ENCODE measurements around the gene RBM38.

Gene RBM38

GRCh38 chr20:57440678-57441509, 49.7 kb downstream of the RBM38 start:
- DNase-seq (ENCODE audit: low spot score), result no peak
- TF ChIP-seq CTCF (IDR thresholded peaks at IDR 0.05; ENCODE audit: borderline replicate concordance, control extremely low read depth, extremely low read depth, insufficient read depth, missing control alignments), result no peak
- in situ Hi-C loops (cut with MboI; ENCODE audit: low sequenced_read_pairs, unreplicated experiment), result no loop called here

- in situ Hi-C loops (cut with MboI; ENCODE audit: low sequenced_read_pairs, unreplicated experiment), result no loop called here
- no peak for TF ChIP-seq CTCF (IDR thresholded peaks at IDR 0.05; ENCODE audit: borderline replicate concordance, control extremely low read depth, extremely low read depth, insufficient read depth, missing control alignments)
- DNase-seq (ENCODE audit: low spot score), result no peak
Observed at GRCh38 chr20:57441510-57442154, 50.4 kb downstream of the RBM38 start.

GRCh38 chr20:57442158-57442887, 51.1 kb downstream of the RBM38 start:
- no peak for TF ChIP-seq CTCF (IDR thresholded peaks at IDR 0.05; ENCODE audit: borderline replicate concordance, control extremely low read depth, extremely low read depth, insufficient read depth, missing control alignments)
- no peak for DNase-seq (ENCODE audit: low spot score)
- in situ Hi-C loops (cut with MboI; ENCODE audit: low sequenced_read_pairs, unreplicated experiment), result no loop called here

GRCh38 chr20:57442888-57443239, 51.7 kb downstream of the RBM38 start:
- TF ChIP-seq CTCF (IDR thresholded peaks at IDR 0.05; ENCODE audit: borderline replicate concordance, control extremely low read depth, extremely low read depth, insufficient read depth, missing control alignments), result no peak
- in situ Hi-C loops (cut with MboI; ENCODE audit: low sequenced_read_pairs, unreplicated experiment), result no loop called here
- no peak for DNase-seq (ENCODE audit: low spot score)

- TF ChIP-seq CTCF (IDR thresholded peaks at IDR 0.05; ENCODE audit: borderline replicate concordance, control extremely low read depth, extremely low read depth, insufficient read depth, missing control alignments), result no peak
- DNase-seq (ENCODE audit: low spot score), result no peak
- in situ Hi-C loops (cut with MboI; ENCODE audit: low sequenced_read_pairs, unreplicated experiment), result no loop called here
Observed at GRCh38 chr20:57443349-57444265, 52.4 kb downstream of the RBM38 start.

Measured in GM13976 (cell line).